IMR-90 (cell line): ENCODE results near the gene YY1AP1. TPM values are rescaled to one million over a fixed set of nuclear protein-coding genes. Genes with fewer than 3 reads are reported as not detected.
"Not testable (repeated sequence)": the region's sequence is repeated elsewhere in the genome, so short reads cannot be mapped to it uniquely, and the experiment has no call there.

Experiments used
- ATAC-seq: fragments of 200-7000 bp; cut with Tn5 transposase; 2 replicates; pipeline ENCODE4 v1.9.1; 2020; ENCODE audit warnings: low read depth, mild to moderate bottlenecking, moderate library complexity
- BruUV-seq: library from RNA; stranded (reverse); fragments of 400-500 nt; replicated peaks from 2 replicates; lab custom pipeline; 2021; lab: Mats Ljungman, UMichigan
- CTCF ChIA-PET: fragments of 300-600 bp; formaldehyde crosslinking; extraction: SDS; loops from one replicate; lab custom pipeline; 2021; ENCODE audit warnings: antibody characterized with exemption; lab: Yijun Ruan, JAX
- POLR2A ChIA-PET: fragments of 300-600 bp; sonication (Branson Sonifier 250); formaldehyde crosslinking; loops from one replicate; lab custom pipeline; 2022; ENCODE audit warnings: antibody characterized with exemption; ENCODE audit not compliant: unreplicated experiment; lab: Charles Lee
- DNase-seq: peaks from one replicate; pipeline ENCODE4 v3.0.0; 2013
- H2AFZ ChIP-seq: replicated peaks from 2 replicates; pipeline ENCODE3; 2013; ENCODE audit warnings: low read length, mild to moderate bottlenecking; ENCODE audit not compliant: poor library complexity
- H2AK5ac ChIP-seq: 2 replicates; pipeline ENCODE4 v1.6.1; 2013; ENCODE audit warnings: low read depth, low read length, inconsistent platforms
- H2AK9ac ChIP-seq: replicated peaks from 2 replicates; pipeline ENCODE3; 2013; ENCODE audit warnings: mild to moderate bottlenecking, low read depth, low read length, moderate library complexity; ENCODE audit not compliant: poor library complexity
- H2BK120ac ChIP-seq: 2 replicates; pipeline ENCODE4 v1.6.1; 2013; ENCODE audit warnings: low read depth, low read length, inconsistent platforms
- H2BK15ac ChIP-seq: 3 replicates; pipeline ENCODE4 v1.6.1; 2013; ENCODE audit warnings: low read depth, low read length, inconsistent platforms
- H2BK20ac ChIP-seq: 2 replicates; pipeline ENCODE4 v1.6.1; 2013; ENCODE audit warnings: low read depth, mild to moderate bottlenecking, inconsistent platforms, low read length, moderate library complexity
- H2BK5ac ChIP-seq: 2 replicates; pipeline ENCODE4 v1.6.1; 2013; ENCODE audit warnings: mild to moderate bottlenecking, low read depth, low read length, inconsistent platforms; ENCODE audit not compliant: poor library complexity, severe bottlenecking
- H3K14ac ChIP-seq: replicated peaks from 2 replicates; pipeline ENCODE4 v1.6.1; 2013; ENCODE audit warnings: low read depth, low read length, inconsistent platforms
- H3K18ac ChIP-seq: 2 replicates; pipeline ENCODE4 v1.6.1; 2013; ENCODE audit warnings: low read depth, low read length, control low read depth
- H3K23ac ChIP-seq: 2 replicates; pipeline ENCODE4 v1.6.1; 2013; ENCODE audit warnings: low read depth, low read length, inconsistent platforms
- H3K27ac ChIP-seq: 2 replicates; pipeline ENCODE4 v1.5.1; 2013; ENCODE audit warnings: mild to moderate bottlenecking, control low read depth, low read length; ENCODE audit not compliant: insufficient read depth
- H3K27me3 ChIP-seq: 2 replicates; pipeline ENCODE4 v1.6.1; 2013; ENCODE audit warnings: low read length; ENCODE audit not compliant: control insufficient read depth, insufficient read depth
- H3K36me3 ChIP-seq: 2 replicates; pipeline ENCODE4 v1.6.1; 2013; ENCODE audit warnings: low read length, mixed read lengths; ENCODE audit not compliant: control insufficient read depth, insufficient read depth
- H3K4ac ChIP-seq: 2 replicates; pipeline ENCODE4 v1.6.1; 2013; ENCODE audit warnings: low read depth, low read length, inconsistent platforms
- H3K4me1 ChIP-seq: 2 replicates; pipeline ENCODE4 v1.6.1; 2013; ENCODE audit warnings: low read length, mixed read lengths; ENCODE audit not compliant: control insufficient read depth, insufficient read depth
- H3K4me2 ChIP-seq: 2 replicates; pipeline ENCODE4 v1.6.1; 2013; ENCODE audit warnings: low read depth, mild to moderate bottlenecking, control low read depth, low read length, moderate library complexity
- H3K4me3 ChIP-seq: 2 replicates; pipeline ENCODE4 v1.5.1; 2013; ENCODE audit warnings: low read depth, mild to moderate bottlenecking, control low read depth, low read length, moderate library complexity; ENCODE audit not compliant: insufficient read depth
- H3K56ac ChIP-seq: 2 replicates; pipeline ENCODE4 v1.6.1; 2013; ENCODE audit warnings: low read length, inconsistent platforms; ENCODE audit not compliant: insufficient read depth; ENCODE audit errors: extremely low read depth
- H3K79me1 ChIP-seq, 2 experiments: 2 replicates each; pipeline ENCODE4 v1.6.1; 2013; ENCODE audit warnings: low read length in 2 of 2, inconsistent platforms in 1 of 2, low read depth in 1 of 2
- H3K9ac ChIP-seq: 2 replicates; pipeline ENCODE4 v1.6.1; 2013; ENCODE audit warnings: low read depth, low read length, control low read depth
- H3K9me1 ChIP-seq: 2 replicates; pipeline ENCODE4 v1.6.1; 2013; ENCODE audit warnings: low read length, inconsistent platforms; ENCODE audit not compliant: insufficient read depth
- H3K9me3 ChIP-seq: 2 replicates; pipeline ENCODE4 v1.6.1; 2013; ENCODE audit warnings: low read length; ENCODE audit not compliant: control insufficient read depth, insufficient read depth
- H4K20me1 ChIP-seq: 2 replicates; pipeline ENCODE4 v1.6.1; 2013; ENCODE audit warnings: low read length, inconsistent platforms; ENCODE audit not compliant: insufficient read depth
- H4K5ac ChIP-seq: 2 replicates; pipeline ENCODE4 v1.6.1; 2013; ENCODE audit warnings: mild to moderate bottlenecking, low read depth, low read length, control low read depth
- H4K8ac ChIP-seq, 2 experiments: 2 replicates each; pipeline ENCODE4 v1.6.1; 2013; ENCODE audit warnings: low read depth in 2 of 2, low read length in 2 of 2, control low read depth in 1 of 2, inconsistent platforms in 1 of 2
- H4K91ac ChIP-seq: 2 replicates; pipeline ENCODE4 v1.6.1; 2013; ENCODE audit warnings: low read depth, low read length, inconsistent platforms; ENCODE audit not compliant: insufficient read depth
- CTCF ChIP-seq: conservative IDR thresholded peaks from 2 replicates; pipeline ENCODE4 v1.5.1; 2012; ENCODE audit warnings: mild to moderate bottlenecking, low read depth, low read length, improper control_type of control experiment
- FOS ChIP-seq: fragments of 150-350 bp; IDR thresholded peaks from 2 replicates; pipeline ENCODE4 v1.6.1; 2016; ENCODE audit warnings: low read depth, low read length
- WGBS, 2 experiments: methylation state at CpG; one replicate each; pipeline versions ENCODE4 v1.1.5 to v1.1.7; 2013; ENCODE audit warnings: missing lambda C conversion rate in 2 of 2; ENCODE audit not compliant: insufficient read length in 1 of 2; ENCODE audit errors: extremely low coverage in 2 of 2; 5-methylcytosine and 5-hydroxymethylcytosine counted together
- dilution Hi-C: fragments of 300-500 bp; cut with HindIII; formaldehyde crosslinking; loops from one replicate; pipeline ENCODE4 v1.14.3; 2018; ENCODE audit warnings: low sequenced_read_pairs; ENCODE audit not compliant: unreplicated experiment
- in situ Hi-C: fragments of 300-500 bp; cut with MboI; formaldehyde crosslinking; loops from 3 replicates; pipeline ENCODE4 v1.14.3; 2019; ENCODE audit warnings: low sequenced_read_pairs, inconsistent platforms, mixed read lengths
- intact Hi-C: fragments of 100-400 bp; cut with micrococcal nuclease; formaldehyde crosslinking; loops from 2 replicates; pipeline ENCODE4 v1.10.0; 2022
- polyA plus RNA-seq, 3 experiments: library from polyadenylated mRNA; depleted of rRNA; stranded (reverse); fragments of >200 nt; gene quantifications; 2 replicates each; pipeline ENCODE4 v1.2.3, GENCODE V29; 2012; ENCODE audit warnings: low replicate concordance in 1 of 3
- total RNA-seq: library from RNA; depleted of rRNA; stranded (reverse); fragments of >200 nt; gene quantifications from 2 replicates; pipeline ENCODE4 v1.2.3, GENCODE V29; 2012

The YY1AP1 gene
- total and polyA plus RNA-seq, 2 of the 4 experiments (the other 2 are of a cell fraction), result 31.5 to 52.6 TPM

GRCh38 chr1:155706139-155706538, 17.6 kb upstream of the YY1AP1 start:
- no TSS peak for BruUV-seq
- H2AK9ac ChIP-seq, result no peak overlapping the region
- no peak overlapping the region for H2AFZ ChIP-seq
- H4K5ac ChIP-seq, result no peak overlapping the region
- H3K79me1 ChIP-seq, result peaks cover 23 to 58% of the 10 kb centered on the region in 2 experiments
- H2BK120ac ChIP-seq, result no peak overlapping the region
- no peak overlapping the region for H3K56ac ChIP-seq
- no peaks in the 10 kb centered on the region for H3K9me3 ChIP-seq
- no peak overlapping the region for H2BK20ac ChIP-seq
- H4K8ac ChIP-seq, result no peak overlapping the region
- no peak overlapping the region for H3K9ac ChIP-seq
- ATAC-seq (peak; percentile 91), DNase-seq (peak; percentile 69)
- peak overlapping the region; percentile 15 for H2BK5ac ChIP-seq
- H3K27me3 ChIP-seq, result no peaks in the 10 kb centered on the region
- POLR2A ChIA-PET, result no interaction called here
- no peak overlapping the region for H3K4me2 ChIP-seq
- no peak overlapping the region for H3K4ac ChIP-seq
- H3K4me3 ChIP-seq, result no peak overlapping the region
- H3K4me1 ChIP-seq, result peaks cover 1% of the 10 kb centered on the region; the same call in 1 of the 2 replicates
- H3K14ac ChIP-seq, result no peak overlapping the region
- intact Hi-C loops, result no loop called here
- WGBS, 2 experiments, result no CpG with 5 or more reads among the region's 5 CpGs
- in situ Hi-C loops, result no loop called here
- no peak overlapping the region for H2BK15ac ChIP-seq
- H4K20me1 ChIP-seq, result peaks cover 34% of the 10 kb centered on the region
- peaks cover 3% of the 10 kb centered on the region; the same call in 1 of the 2 replicates for H3K36me3 ChIP-seq
- H2AK5ac ChIP-seq, result 0 out of 2 replicates have a peak overlapping the region, but pooled peaks have one; percentile 9
- no peak overlapping the region for H3K23ac ChIP-seq
- H4K91ac ChIP-seq, result no peak overlapping the region
- dilution Hi-C loops, result no loop called here
- peaks cover 3% of the 10 kb centered on the region; the same call in 1 of the 2 replicates for H3K9me1 ChIP-seq
- no peak for TF ChIP-seq CTCF
- TF ChIP-seq FOS, result peak; percentile 36; the same call in 1 of the 2 replicates
- H3K18ac ChIP-seq, result no peak overlapping the region
- H3K27ac ChIP-seq, result no peak overlapping the region
- CTCF ChIA-PET, result no interaction called here

DNA sequence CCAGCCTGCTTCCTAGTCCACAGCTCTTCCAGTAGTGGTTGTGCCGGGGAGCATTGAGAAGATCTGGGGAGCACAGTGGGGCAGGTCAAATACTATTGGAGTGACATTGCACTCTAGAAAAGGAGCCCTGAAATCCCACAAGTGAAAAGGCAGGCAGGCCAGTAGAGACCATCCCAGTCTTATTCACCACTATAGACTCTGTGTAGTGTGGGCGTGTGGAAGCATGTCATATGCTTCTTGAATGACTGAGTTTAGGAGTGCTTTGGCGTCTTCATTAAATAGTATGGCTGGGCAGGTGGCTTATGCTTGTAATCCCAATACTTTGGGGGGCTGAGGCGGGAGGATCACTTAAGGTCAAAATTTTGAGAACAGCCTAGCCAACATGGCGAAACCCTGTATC, 15.8 kb upstream of the YY1AP1 start:
- in situ Hi-C loops, H3K27me3 ChIP-seq: not testable (repeated sequence)
- peak; percentile 33; the same call in 1 of the 2 replicates for ATAC-seq

More for the DNA sequence above, 15.8 kb upstream of the YY1AP1 start:
- Histone ChIP-seq H4K20me1 (peaks cover 41% of the 10 kb centered on the region), H3K79me1 (peaks cover 23 to 61% of the 10 kb centered on the region in 2 experiments)
- H2BK120ac ChIP-seq, H3K4me2 ChIP-seq, H3K36me3 ChIP-seq, H3K23ac ChIP-seq, H3K18ac ChIP-seq, BruUV-seq, dilution Hi-C loops, POLR2A ChIA-PET, H3K14ac ChIP-seq, H4K91ac ChIP-seq, H3K9ac ChIP-seq, DNase-seq, H3K9me1 ChIP-seq, H2AK9ac ChIP-seq, H3K4me3 ChIP-seq, H3K4ac ChIP-seq, H3K56ac ChIP-seq, H3K9me3 ChIP-seq, H2BK15ac ChIP-seq, H4K8ac ChIP-seq, H2BK5ac ChIP-seq, H3K4me1 ChIP-seq, H2AFZ ChIP-seq, intact Hi-C loops, H2BK20ac ChIP-seq, CTCF ChIA-PET, H2AK5ac ChIP-seq, H4K5ac ChIP-seq, H3K27ac ChIP-seq: not testable (repeated sequence)
- no CpG with 5 or more reads among the region's 5 CpGs for WGBS, 2 experiments
